B cell (primary cell): ENCODE measurements around the gene TSPAN17.

ENCODE experiments used
- CTCF ChIP-seq: fragments of 200-600 bp; IDR thresholded peaks from one replicate; pipeline ENCODE4 v1.8.0; 2022; ENCODE audit warnings: antibody characterized with exemption, mild to moderate bottlenecking
- EZH2 ChIP-seq: IDR thresholded peaks from 2 replicates; pipeline ENCODE4 v1.6.1; 2012; ENCODE audit warnings: borderline replicate concordance, low read depth, mild to moderate bottlenecking, moderate library complexity, low read length; ENCODE audit not compliant: insufficient read depth, poor library complexity, severe bottlenecking

GRCh38 chr5:176625966-176626875, 21.1 kb upstream of the TSPAN17 start:
- TF ChIP-seq EZH2: no peak
- no peak for TF ChIP-seq CTCF
